ENCODE results near the gene LRRC72. TPM values are rescaled to one million over a fixed set of nuclear protein-coding genes. Genes with fewer than 3 reads are reported as not detected.

LRRC72 gene
- total RNA-seq, 1 donor from 2014 or later, result not detected

DNA sequence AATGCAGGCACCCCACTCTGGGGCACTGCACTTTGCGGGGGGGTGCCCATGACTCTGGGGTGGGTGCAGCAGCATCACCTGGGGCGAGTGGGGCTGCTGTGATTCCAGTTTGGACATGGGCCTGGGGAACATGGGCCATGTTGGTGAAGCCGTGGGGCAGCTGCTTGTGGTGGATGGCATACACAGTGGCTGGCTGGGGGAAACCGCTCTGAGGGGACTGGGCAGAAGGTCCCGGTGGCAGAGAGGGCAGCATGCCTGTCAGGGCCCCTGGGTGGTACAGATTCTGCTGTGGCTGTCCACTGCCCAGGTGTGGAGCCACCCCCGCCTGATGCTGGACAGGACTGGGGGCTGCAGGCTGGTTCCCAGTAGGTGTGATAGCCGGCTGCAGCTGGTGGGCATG lies 57.2 kb downstream of the LRRC72 start:
- Histone ChIP-seq H3K27me3 (ENCODE audit: control insufficient read depth, insufficient read depth, low read length) (no peaks in the 10 kb centered on the region), H3K36me3 (ENCODE audit: control insufficient read depth, insufficient read depth, low read length) (no peaks in the 10 kb centered on the region), H3K4me3 (ENCODE audit: low read depth, low read length) (no peak overlapping the region)
- TF ChIP-seq, protein P1, sequence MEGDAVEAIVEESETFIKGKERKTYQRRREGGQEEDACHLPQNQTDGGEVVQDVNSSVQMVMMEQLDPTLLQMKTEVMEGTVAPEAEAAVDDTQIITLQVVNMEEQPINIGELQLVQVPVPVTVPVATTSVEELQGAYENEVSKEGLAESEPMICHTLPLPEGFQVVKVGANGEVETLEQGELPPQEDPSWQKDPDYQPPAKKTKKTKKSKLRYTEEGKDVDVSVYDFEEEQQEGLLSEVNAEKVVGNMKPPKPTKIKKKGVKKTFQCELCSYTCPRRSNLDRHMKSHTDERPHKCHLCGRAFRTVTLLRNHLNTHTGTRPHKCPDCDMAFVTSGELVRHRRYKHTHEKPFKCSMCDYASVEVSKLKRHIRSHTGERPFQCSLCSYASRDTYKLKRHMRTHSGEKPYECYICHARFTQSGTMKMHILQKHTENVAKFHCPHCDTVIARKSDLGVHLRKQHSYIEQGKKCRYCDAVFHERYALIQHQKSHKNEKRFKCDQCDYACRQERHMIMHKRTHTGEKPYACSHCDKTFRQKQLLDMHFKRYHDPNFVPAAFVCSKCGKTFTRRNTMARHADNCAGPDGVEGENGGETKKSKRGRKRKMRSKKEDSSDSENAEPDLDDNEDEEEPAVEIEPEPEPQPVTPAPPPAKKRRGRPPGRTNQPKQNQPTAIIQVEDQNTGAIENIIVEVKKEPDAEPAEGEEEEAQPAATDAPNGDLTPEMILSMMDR (IDR thresholded peaks at IDR 0.05; ENCODE audit: insufficient read depth, low read length, severe bottlenecking), result no peak
- DNase-seq (ENCODE audit: low read depth) (no peak), FAIRE-seq (no peak)

GRCh38 chr7:16585540-16585939 lies 58.9 kb downstream of the LRRC72 start:
- TF ChIP-seq, protein P1 (IDR thresholded peaks at IDR 0.05; ENCODE audit: insufficient read depth, low read length, severe bottlenecking), result no peak
- no peaks in the 10 kb centered on the region for H3K27me3 ChIP-seq (ENCODE audit: control insufficient read depth, insufficient read depth, low read length)
- DNase-seq (ENCODE audit: low read depth), result no peak
- no peak for FAIRE-seq
- no peak overlapping the region for H3K4me3 ChIP-seq (ENCODE audit: low read depth, low read length)
- no peaks in the 10 kb centered on the region for H3K36me3 ChIP-seq (ENCODE audit: control insufficient read depth, insufficient read depth, low read length)

DNA sequence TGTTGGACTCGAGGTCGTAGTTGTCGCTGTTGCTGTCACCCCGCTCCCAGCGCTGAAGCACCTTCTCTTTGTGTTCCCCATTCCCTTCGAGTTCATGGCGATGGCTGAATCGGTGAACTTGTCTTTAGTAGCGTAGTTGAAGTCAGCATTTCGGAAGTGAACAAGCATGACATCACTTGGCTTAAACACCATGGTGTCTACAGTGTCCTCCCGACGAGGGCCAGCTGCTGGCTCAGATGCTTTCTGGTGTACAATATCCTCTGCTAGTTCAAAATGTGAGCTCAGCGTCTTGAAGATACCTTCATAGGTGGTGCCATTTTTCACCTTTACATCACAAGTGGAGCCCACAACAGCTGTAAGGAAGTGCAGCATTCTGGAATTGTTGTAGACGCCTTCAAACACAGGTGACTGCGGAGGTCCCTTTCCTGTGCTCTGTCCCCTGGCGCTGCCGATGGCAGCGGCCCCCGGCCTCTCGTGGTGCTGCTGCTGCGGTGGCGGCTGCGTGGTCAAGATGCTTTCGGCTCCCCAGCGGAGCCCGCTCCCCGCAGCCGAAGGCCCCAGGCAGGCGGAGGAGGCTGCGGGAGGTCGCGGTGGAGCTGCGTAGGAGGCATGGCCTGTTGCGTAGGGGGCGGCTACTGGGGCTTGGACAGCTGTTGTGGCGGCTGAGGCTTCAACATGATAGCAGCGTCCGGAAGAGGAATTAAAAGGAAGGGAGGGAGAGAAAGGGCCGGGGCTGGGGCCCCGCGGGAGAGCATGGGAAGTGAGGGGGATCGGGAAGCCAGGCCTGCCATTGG lies 59.7 kb downstream of the LRRC72 start:
- TF ChIP-seq, protein P1 (IDR thresholded peaks at IDR 0.05; ENCODE audit: insufficient read depth, low read length, severe bottlenecking), result no peak
- no peak overlapping the region for H3K4me3 ChIP-seq (ENCODE audit: low read depth, low read length)
- no peaks in the 10 kb centered on the region for H3K36me3 ChIP-seq (ENCODE audit: control insufficient read depth, insufficient read depth, low read length)
- DNase-seq (ENCODE audit: low read depth), result no peak
- H3K27me3 ChIP-seq (ENCODE audit: control insufficient read depth, insufficient read depth, low read length), result no peaks in the 10 kb centered on the region
- FAIRE-seq, result peak; percentile 82

DNA sequence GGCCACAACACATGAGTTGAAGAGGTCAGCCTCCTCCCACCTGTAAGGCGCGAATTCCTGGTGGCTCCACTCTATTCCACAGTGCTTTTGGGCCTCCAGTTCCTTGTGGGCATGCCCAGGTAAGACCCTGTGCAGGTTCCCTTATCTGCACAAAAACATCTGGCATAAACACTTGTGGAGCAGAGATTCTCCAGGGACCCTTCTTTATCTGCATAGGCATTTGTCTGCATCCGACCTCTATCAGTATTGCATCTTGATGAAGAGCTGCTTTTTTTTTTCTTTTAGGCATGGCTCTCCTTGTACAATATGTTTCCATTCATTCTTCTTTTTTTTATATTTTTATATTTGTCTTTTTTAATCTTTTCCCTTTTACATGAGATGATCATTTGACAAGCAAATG lies 60.5 kb downstream of the LRRC72 start:
- TF ChIP-seq, protein P1 (IDR thresholded peaks at IDR 0.05; ENCODE audit: insufficient read depth, low read length, severe bottlenecking), result no peak
- Histone ChIP-seq H3K27me3 (ENCODE audit: control insufficient read depth, insufficient read depth, low read length) (no peaks in the 10 kb centered on the region), H3K4me3 (ENCODE audit: low read depth, low read length) (no peak overlapping the region), H3K36me3 (ENCODE audit: control insufficient read depth, insufficient read depth, low read length) (no peaks in the 10 kb centered on the region)
- DNase-seq (ENCODE audit: low read depth) (no peak), FAIRE-seq (no peak)

- FAIRE-seq (no peak), DNase-seq (ENCODE audit: low read depth) (no peak)
- Histone ChIP-seq H3K27me3 (ENCODE audit: control insufficient read depth, insufficient read depth, low read length) (no peaks in the 10 kb centered on the region), H3K4me3 (ENCODE audit: low read depth, low read length) (no peak overlapping the region), H3K36me3 (ENCODE audit: control insufficient read depth, insufficient read depth, low read length) (no peaks in the 10 kb centered on the region)
- TF ChIP-seq, protein P1 (IDR thresholded peaks at IDR 0.05; ENCODE audit: insufficient read depth, low read length, severe bottlenecking), result no peak
Observed at GRCh38 chr7:16587790-16588189, 61.2 kb downstream of the LRRC72 start.

DNA sequence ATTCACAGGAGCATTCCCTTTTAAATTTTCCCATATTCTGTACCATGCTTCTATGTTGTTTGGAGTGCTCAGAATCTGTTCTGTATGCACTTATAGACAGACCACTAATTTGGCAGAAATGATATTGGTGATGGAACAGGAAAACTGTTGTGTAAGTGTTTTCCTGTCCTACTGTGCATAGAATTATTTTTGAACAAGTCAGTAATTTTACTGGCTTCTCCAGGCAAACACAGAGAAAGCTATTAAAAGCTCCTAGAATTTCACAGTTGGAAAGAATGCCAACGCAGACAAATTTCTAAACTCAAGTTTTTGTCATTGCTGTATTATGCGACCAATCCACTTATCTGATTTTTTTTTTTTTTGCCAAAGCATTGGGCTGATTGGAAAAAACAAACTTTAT lies 63.3 kb downstream of the LRRC72 start:
- no peak overlapping the region for H3K4me3 ChIP-seq (ENCODE audit: low read depth, low read length)
- FAIRE-seq (no peak), DNase-seq (ENCODE audit: low read depth) (no peak)
- H3K36me3 ChIP-seq (ENCODE audit: control insufficient read depth, insufficient read depth, low read length), result no peaks in the 10 kb centered on the region
- H3K27me3 ChIP-seq (ENCODE audit: control insufficient read depth, insufficient read depth, low read length), result no peaks in the 10 kb centered on the region
- TF ChIP-seq, protein P1 (IDR thresholded peaks at IDR 0.05; ENCODE audit: insufficient read depth, low read length, severe bottlenecking), result no peak
